Kidney epithelial cell (primary cell): ENCODE measurements around the gene EPHA8. TPM values are rescaled to one million over a fixed set of nuclear protein-coding genes. Genes with fewer than 3 reads are reported as not detected.

Experiments used
- DNase-seq: peaks from one replicate; pipeline ENCODE4 v3.0.0-alpha.2; 2010; ENCODE audit warnings: low read depth
- H3K27me3 ChIP-seq: 2 replicates; pipeline ENCODE4 v1.6.0; 2011; ENCODE audit warnings: low read length; ENCODE audit not compliant: control insufficient read depth, insufficient read depth
- H3K36me3 ChIP-seq: 2 replicates; pipeline ENCODE4 v1.5.1; 2011; ENCODE audit warnings: low read length; ENCODE audit not compliant: control insufficient read depth, insufficient read depth
- H3K4me3 ChIP-seq: 2 replicates; pipeline ENCODE4 v1.5.1; 2011; ENCODE audit warnings: low read depth, mild to moderate bottlenecking, control low read depth, low read length
- CTCF ChIP-seq: IDR thresholded peaks from 2 replicates; pipeline ENCODE4 v1.5.1; 2011; ENCODE audit warnings: mild to moderate bottlenecking, moderate library complexity, low read length, control low read depth, inconsistent platforms; ENCODE audit not compliant: insufficient read depth, poor library complexity, severe bottlenecking
- total RNA-seq: library from RNA; depleted of rRNA; stranded (reverse); fragments of >200 nt; gene quantifications from 2 replicates; pipeline ENCODE4 v1.2.3, GENCODE V29; 2015

The EPHA8 gene
- total RNA-seq, 1 donor from 2014 or later, result not detected

GRCh38 chr1:22619252-22619651 is 56.0 kb downstream of the EPHA8 start:
- TF ChIP-seq CTCF, result no peak
- Histone ChIP-seq H3K27me3 (peaks cover 53% of the 10 kb centered on the region), H3K4me3 (no peak overlapping the region), H3K36me3 (no peaks in the 10 kb centered on the region)
- no peak for DNase-seq

DNA sequence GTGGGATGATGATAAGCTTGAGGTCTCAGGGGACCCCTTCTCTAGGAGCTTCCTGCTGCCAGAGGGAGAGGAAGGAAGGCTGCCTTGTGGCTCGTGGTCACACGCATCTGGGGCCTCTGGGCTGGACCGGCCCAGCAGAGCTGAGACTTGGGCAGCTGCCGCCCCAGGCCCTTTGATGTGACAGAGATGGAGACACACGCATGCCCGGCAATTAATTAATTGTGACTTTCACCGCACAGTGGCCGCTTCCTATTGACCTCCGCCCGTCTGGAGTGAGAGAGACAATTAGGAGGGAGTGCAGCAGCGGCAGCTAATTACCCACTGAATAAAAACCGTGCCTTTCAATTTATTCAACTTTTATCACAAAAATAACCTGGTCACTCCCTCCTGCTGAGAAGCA is 56.5 kb downstream of the EPHA8 start:
- no peak overlapping the region for H3K4me3 ChIP-seq
- DNase-seq, result no peak
- TF ChIP-seq CTCF, result no peak
- no peaks in the 10 kb centered on the region for H3K36me3 ChIP-seq
- peaks cover 50% of the 10 kb centered on the region for H3K27me3 ChIP-seq

DNA sequence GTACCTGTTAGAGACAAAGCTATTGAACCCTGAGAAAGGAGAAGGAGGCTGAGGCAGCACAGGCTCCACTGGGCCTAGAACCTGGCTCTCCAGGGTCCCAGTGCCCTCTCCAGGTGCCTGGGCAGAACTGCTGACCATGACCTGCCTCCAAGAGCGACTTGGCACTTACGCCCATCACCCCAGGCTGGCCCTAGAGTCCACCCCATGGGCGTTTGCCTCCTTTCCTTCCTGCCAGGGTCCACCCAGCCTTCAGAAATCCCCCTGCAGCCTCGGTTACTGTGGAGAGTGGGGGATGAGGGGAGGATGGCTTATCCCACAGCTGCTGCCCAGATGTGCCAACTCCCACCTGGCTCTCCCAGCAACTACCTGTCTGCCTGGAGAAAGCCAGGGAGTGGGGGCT is 58.5 kb downstream of the EPHA8 start:
- Histone ChIP-seq H3K27me3 (peaks cover 53% of the 10 kb centered on the region), H3K36me3 (no peaks in the 10 kb centered on the region), H3K4me3 (no peak overlapping the region)
- no peak for TF ChIP-seq CTCF
- no peak for DNase-seq

DNA sequence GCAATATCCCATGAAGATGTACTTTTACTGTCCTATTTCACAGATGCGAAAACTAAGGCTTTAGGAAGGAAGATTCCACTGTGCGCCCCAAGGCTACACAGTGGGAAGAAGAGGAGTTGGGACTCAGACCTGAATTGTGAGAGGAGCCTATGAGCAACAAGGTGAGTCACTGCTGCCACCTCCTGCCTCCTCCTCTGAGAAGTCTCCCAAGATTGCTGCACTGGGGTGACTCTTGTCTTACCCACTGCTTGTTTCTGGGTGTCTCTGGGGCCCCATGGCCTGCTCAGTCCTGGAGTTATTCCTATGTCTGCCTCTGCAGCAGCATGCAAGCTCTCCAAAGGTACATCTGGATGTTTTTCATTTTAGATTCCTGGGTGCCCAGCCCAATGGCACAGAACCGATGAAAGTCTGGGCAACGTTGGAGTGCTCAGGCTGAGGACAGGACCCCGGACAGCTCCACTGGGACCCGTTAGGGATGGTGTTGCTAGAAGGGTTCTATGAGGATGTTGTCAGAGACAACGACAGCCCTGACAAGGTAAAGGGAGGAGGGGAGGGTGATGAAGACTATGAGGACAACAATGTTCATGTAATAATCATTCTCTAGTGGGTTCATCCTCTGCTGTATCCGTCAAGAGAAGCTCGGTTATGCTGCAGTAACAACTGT is 62.1 kb downstream of the EPHA8 start:
- Histone ChIP-seq H3K27me3 (peaks cover 42% of the 10 kb centered on the region), H3K4me3 (no peak overlapping the region), H3K36me3 (no peaks in the 10 kb centered on the region)
- no peak for DNase-seq
- TF ChIP-seq CTCF, result no peak

DNA sequence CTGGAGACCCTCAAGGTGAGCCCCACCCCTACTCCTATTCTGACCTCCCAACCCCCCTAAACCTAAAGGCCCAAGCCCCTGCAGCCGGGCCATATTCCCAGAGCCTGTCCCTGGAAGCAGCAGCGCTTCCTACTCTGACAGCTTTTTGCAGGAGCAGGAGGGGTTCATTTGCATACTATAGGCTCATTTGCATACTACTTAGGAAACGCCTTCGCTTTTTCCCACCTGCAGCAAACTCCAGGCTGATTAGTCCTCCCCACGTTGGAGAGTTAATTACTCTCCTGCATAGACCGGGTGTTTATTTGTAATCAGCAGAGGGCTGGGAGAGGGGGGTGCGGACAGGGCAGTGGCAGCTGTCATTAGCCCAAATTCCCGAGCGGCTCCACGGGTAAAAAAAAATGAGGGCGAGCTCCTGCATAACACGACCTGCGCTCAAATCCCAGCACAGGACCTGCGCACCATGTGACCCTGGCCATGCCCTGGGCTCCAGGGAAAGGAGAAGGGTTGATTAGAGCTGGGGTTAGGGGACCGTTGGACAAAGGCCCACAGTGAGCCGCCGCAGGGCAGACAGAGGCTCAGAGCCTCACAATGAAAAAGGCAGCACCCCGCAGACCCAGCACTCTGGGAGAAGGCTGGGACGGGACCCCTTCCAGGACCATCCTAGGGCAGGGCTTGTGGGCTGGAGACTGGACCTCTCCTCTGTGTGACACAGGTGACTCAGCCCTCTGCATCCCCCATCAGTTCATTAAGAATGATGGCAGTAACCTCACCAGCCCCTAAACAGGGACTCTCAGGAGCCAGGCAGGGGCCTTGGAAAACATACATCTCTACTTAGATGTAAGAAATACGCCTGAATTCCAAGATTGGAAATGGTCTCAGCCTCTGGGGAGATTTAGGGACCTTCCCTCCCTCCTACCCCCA is 63.2 kb downstream of the EPHA8 start:
- no peak for TF ChIP-seq CTCF
- H3K36me3 ChIP-seq, result no peaks in the 10 kb centered on the region
- no peak overlapping the region for H3K4me3 ChIP-seq
- no peak for DNase-seq
- peaks cover 39% of the 10 kb centered on the region for H3K27me3 ChIP-seq
